ENCODE measurements around the gene RNF152. TPM values are rescaled to one million over a fixed set of nuclear protein-coding genes. Genes with fewer than 3 reads are reported as not detected.

RNF152 gene
- total and polyA plus RNA-seq, 2 of the 4 experiments (the other 2 are of a cell fraction) = 7.5 to 18.5 TPM

DNA sequence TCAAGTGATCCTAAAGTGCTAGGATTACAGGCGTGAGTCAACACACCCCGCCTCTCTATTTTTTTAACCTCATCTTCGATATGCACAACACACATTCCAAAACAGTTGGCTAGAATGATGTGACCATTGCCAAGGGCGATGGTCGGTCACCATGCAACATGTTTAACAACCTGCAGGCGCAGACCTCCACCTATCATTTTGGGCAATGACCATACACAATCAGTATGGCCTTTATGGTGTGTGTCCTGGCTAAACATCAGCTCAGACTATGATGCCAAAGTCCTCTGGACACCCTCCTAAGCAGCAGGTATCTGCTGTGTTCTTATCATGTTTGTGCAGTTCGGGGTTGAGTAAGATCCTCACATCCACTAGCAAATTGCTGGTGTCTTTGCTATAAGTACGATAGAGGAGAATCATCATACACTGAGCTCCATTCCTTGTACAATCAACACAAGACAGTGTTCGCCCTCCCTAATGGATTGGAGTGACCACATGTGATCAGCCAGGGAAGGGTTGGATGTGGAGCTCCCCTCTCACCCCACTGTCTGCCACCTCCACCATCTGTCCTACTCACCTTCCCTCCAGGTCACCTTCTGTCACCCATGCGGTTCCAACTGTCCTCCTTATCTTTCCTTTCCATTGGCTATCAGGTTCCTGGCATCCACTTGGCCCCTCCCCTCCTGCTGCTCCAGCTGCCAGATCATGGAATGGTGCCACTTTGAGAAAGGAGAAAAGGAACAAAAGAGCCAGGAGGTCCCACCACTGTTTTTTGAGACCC is 7.9 kb upstream of the RNF152 start:
- Histone ChIP-seq H3K27ac (ENCODE audit: insufficient read depth, low read length) (no peak overlapping the region), H3K18ac (ENCODE audit: low read depth, low read length) (no peak overlapping the region), H3K9me1 (ENCODE audit: insufficient read depth, low read length) (0 out of 2 replicates have a peak, but pooled peaks cover 5% of the 10 kb centered on the region), H4K5ac (ENCODE audit: low read depth, low read length) (no peak overlapping the region), H3K4me2 (ENCODE audit: low read depth, low read length) (no peak overlapping the region), H3K14ac (replicated peaks; ENCODE audit: low read depth, low read length) (no peak overlapping the region), H4K20me1 (ENCODE audit: insufficient read depth, low read length) (no peaks in the 10 kb centered on the region), H3K27me3 (ENCODE audit: control insufficient read depth, insufficient read depth, low read length) (no peaks in the 10 kb centered on the region), H3K36me3 (ENCODE audit: control insufficient read depth, insufficient read depth, low read length) (no peaks in the 10 kb centered on the region), H2BK15ac (ENCODE audit: low read depth, low read length) (no peak overlapping the region), H3K4me3 (ENCODE audit: insufficient read depth, low read depth, low read length) (no peak overlapping the region), H3K4ac (ENCODE audit: low read depth, low read length) (0 out of 2 replicates have a peak overlapping the region, but pooled peaks have one; percentile 11), H3K23ac (ENCODE audit: low read depth, low read length) (no peak overlapping the region), H2BK120ac (ENCODE audit: low read depth, low read length) (no peak overlapping the region), H2AFZ (replicated peaks; ENCODE audit: low read length, poor library complexity) (peak overlapping the region; percentile 8), H3K79me1 (ENCODE audit: low read depth in 1 of 2, low read length in 2 of 2) (no peaks in the 10 kb centered on the region), H3K56ac (ENCODE audit: extremely low read depth, insufficient read depth, low read length) (no peak overlapping the region), H4K8ac (ENCODE audit: low read depth in 2 of 2, low read length in 2 of 2) (no peak overlapping the region), H3K4me1 (ENCODE audit: control insufficient read depth, insufficient read depth, low read length) (peaks cover 2% of the 10 kb centered on the region; the same call in 1 of the 2 replicates), H3K9me3 (ENCODE audit: control insufficient read depth, insufficient read depth, low read length) (no peaks in the 10 kb centered on the region), H2AK9ac (replicated peaks; ENCODE audit: low read depth, low read length, poor library complexity) (no peak overlapping the region), H4K91ac (ENCODE audit: insufficient read depth, low read depth, low read length) (no peak overlapping the region), H3K9ac (ENCODE audit: low read depth, low read length) (no peak overlapping the region), H2BK20ac (ENCODE audit: low read depth, low read length) (no peak overlapping the region), H2AK5ac (ENCODE audit: low read depth, low read length) (0 out of 2 replicates have a peak overlapping the region, but pooled peaks have one; percentile 37), H2BK5ac (ENCODE audit: low read depth, low read length, poor library complexity, severe bottlenecking) (no peak overlapping the region)
- in situ Hi-C loops (cut with MboI; ENCODE audit: low sequenced_read_pairs) (no loop called here), intact Hi-C loops (cut with micrococcal nuclease) (loop anchor here (2.0 kb wide), 1 partner anchor 230 kb away; no protein-coding TSS in a partner anchor), dilution Hi-C loops (cut with HindIII; ENCODE audit: low sequenced_read_pairs, unreplicated experiment) (no loop called here)
- ChIA-PET POLR2A (ENCODE audit: unreplicated experiment) (no interaction called here), CTCF (interaction anchor here (0.7 kb wide), 1 partner anchor 231 kb away, joined by 3 read pairs; no protein-coding TSS in a partner anchor)
- ATAC-seq (ENCODE audit: low read depth) = no peak
- no TSS peak for BruUV-seq (replicated peaks)
- WGBS, 2 experiments (ENCODE audit: extremely low coverage in 2 of 2, insufficient read length in 1 of 2) = 100% methylated on average over 1 of the region's 10 CpGs; no CpG with 5 or more reads in 1 of the 2 experiments
- TF ChIP-seq BHLHE40 (IDR thresholded peaks at IDR 0.05; ENCODE audit: low read depth, low read length) (no peak), FOS (IDR thresholded peaks at IDR 0.05; ENCODE audit: low read depth, low read length) (no peak), CEBPB (IDR thresholded peaks at IDR 0.05; ENCODE audit: low read depth, low read length) (no peak), NFE2L2 (IDR thresholded peaks at IDR 0.05; ENCODE audit: low read depth, low read length) (no peak), MXI1 (IDR thresholded peaks at IDR 0.05; ENCODE audit: borderline replicate concordance, low read depth, low read length) (no peak), RAD21 (IDR thresholded peaks at IDR 0.05; ENCODE audit: low read length) (no peak), MAZ (IDR thresholded peaks at IDR 0.05; ENCODE audit: borderline replicate concordance, low read depth, low read length) (no peak)
- TF ChIP-seq, protein P1, sequence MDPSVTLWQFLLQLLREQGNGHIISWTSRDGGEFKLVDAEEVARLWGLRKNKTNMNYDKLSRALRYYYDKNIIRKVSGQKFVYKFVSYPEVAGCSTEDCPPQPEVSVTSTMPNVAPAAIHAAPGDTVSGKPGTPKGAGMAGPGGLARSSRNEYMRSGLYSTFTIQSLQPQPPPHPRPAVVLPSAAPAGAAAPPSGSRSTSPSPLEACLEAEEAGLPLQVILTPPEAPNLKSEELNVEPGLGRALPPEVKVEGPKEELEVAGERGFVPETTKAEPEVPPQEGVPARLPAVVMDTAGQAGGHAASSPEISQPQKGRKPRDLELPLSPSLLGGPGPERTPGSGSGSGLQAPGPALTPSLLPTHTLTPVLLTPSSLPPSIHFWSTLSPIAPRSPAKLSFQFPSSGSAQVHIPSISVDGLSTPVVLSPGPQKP (IDR thresholded peaks at IDR 0.05; ENCODE audit: borderline replicate concordance, low read depth, low read length) = no peak
- no peak for DNase-seq

Measured in IMR-90 (cell line).